Measurements from ENCODE around the gene GLP1R. TPM values are rescaled to one million over a fixed set of nuclear protein-coding genes. Genes with fewer than 3 reads are reported as not detected.

The GLP1R gene
- polyA plus RNA-seq, 1 of the 3 experiments (the other 2 are of a cell fraction), result not detected

- no peaks in the 10 kb centered on the region for H3F3A ChIP-seq (replicated peaks; ENCODE audit: insufficient read depth)
- DNase-seq, result no peak
- H3K79me2 ChIP-seq (ENCODE audit: insufficient read depth), result no peaks in the 10 kb centered on the region
- H3K4me2 ChIP-seq, result no peak overlapping the region
- H3K36me3 ChIP-seq (replicated peaks in 1 of 2; ENCODE audit: control insufficient read depth in 1 of 2, insufficient read depth in 2 of 2, low read length in 1 of 2), result no peaks in the 10 kb centered on the region
- no peaks in the 10 kb centered on the region for H3K27me3 ChIP-seq (ENCODE audit: insufficient read depth)
- no peaks in the 10 kb centered on the region for H4K20me1 ChIP-seq (ENCODE audit: insufficient read depth)
- H3K4me3 ChIP-seq (ENCODE audit: low read depth in 2 of 2, low read length in 1 of 2), result no peak overlapping the region
- H3K27ac ChIP-seq (ENCODE audit: low read depth in 2 of 2, low read length in 1 of 2), result no peak overlapping the region
- H3K4me1 ChIP-seq (ENCODE audit: control insufficient read depth in 1 of 2, insufficient read depth in 2 of 2, low read depth in 1 of 2, low read length in 1 of 2), result no peaks in the 10 kb centered on the region; a peak in 1 of 4 replicates
- no peak overlapping the region for H3K9ac ChIP-seq
- POLR2A ChIA-PET, result no interaction called here
- WGBS (ENCODE audit: low lambda C conversion rate), result 54% methylated on average over 4 of the region's 4 CpGs
- CTCF ChIA-PET, result interaction anchor here (0.6 to 6.6 kb wide), 5 partner anchors 12 to 477 kb away, joined by 3 to 52 read pairs (median 8); no protein-coding TSS in a partner anchor
- no peaks in the 10 kb centered on the region for H3K9me2 ChIP-seq
- H2AFZ ChIP-seq (ENCODE audit: low read depth), result no peak overlapping the region
- no peaks in the 10 kb centered on the region for H3K9me3 ChIP-seq
- no peak for TF ChIP-seq POLR2AphosphoS5 (IDR thresholded peaks at IDR 0.05; ENCODE audit: low read depth, low read length)
- TF ChIP-seq GATA2 (CRISPR knock-in tag; IDR thresholded peaks at IDR 0.05), result no peak
- TF ChIP-seq JUND (IDR thresholded peaks at IDR 0.05), result no peak
- no peak for TF ChIP-seq RAD21 (IDR thresholded peaks at IDR 0.05; ENCODE audit: low read length)
- TF ChIP-seq CTCF (IDR thresholded peaks at IDR 0.05), result no peak
- no peak for TF ChIP-seq FOSL2 (IDR thresholded peaks at IDR 0.05; ENCODE audit: borderline replicate concordance, low read depth)
- TF ChIP-seq CHD2 (IDR thresholded peaks at IDR 0.05; ENCODE audit: low read length, partially characterized antibody), result no peak
- no peak for TF ChIP-seq MAX (IDR thresholded peaks at IDR 0.05; ENCODE audit: low read depth)
- no peak for TF ChIP-seq TEAD4 (IDR thresholded peaks at IDR 0.05; ENCODE audit: borderline replicate concordance, insufficient read depth)
- no peak for TF ChIP-seq TCF12 (IDR thresholded peaks at IDR 0.05)
- no peak for TF ChIP-seq IRF3 (IDR thresholded peaks at IDR 0.05; ENCODE audit: low read depth, low read length)
- TF ChIP-seq MEF2A (IDR thresholded peaks at IDR 0.05; ENCODE audit: borderline replicate concordance, low read depth), result no peak
- TF ChIP-seq SIN3A (IDR thresholded peaks at IDR 0.05; ENCODE audit: borderline replicate concordance, low read depth, low read length), result no peak
- TF ChIP-seq YY1 (IDR thresholded peaks at IDR 0.05; ENCODE audit: low read depth), result no peak
- no peak for TF ChIP-seq SMC3 (IDR thresholded peaks at IDR 0.05; ENCODE audit: low read depth, low read length)
- no peak for TF ChIP-seq USF2 (IDR thresholded peaks at IDR 0.05; ENCODE audit: borderline replicate concordance, low read depth, low read length)
- TF ChIP-seq FOXM1 (IDR thresholded peaks at IDR 0.05; ENCODE audit: low read depth), result no peak
- TF ChIP-seq EP300 (IDR thresholded peaks at IDR 0.05; ENCODE audit: borderline replicate concordance in 1 of 2, low read depth in 1 of 2, low read length in 1 of 2), result no peak
- no peak for TF ChIP-seq ELF1 (IDR thresholded peaks at IDR 0.05)
- no peak for TF ChIP-seq GABPA (IDR thresholded peaks at IDR 0.05; ENCODE audit: low read depth)
Observed at GRCh38 chr6:39090036-39090435, 41.5 kb downstream of the GLP1R start.

All from SK-N-SH (cell line).